Measurements from ENCODE around the gene LARP7. TPM values are rescaled to one million over a fixed set of nuclear protein-coding genes. Genes with fewer than 3 reads are reported as not detected.

LARP7 gene
- total and polyA plus RNA-seq, 2 of the 8 experiments (the other 6 are each of a cell fraction or from before 2014, with no cell fraction given), result 9.3 to 38.3 TPM

- peak; percentile 95 for TF ChIP-seq CHD7 (IDR thresholded peaks at IDR 0.05; ENCODE audit: insufficient replicate concordance, low read length)
- no peak for TF ChIP-seq TAF7 (optimal IDR thresholded peaks at IDR 0.05; ENCODE audit: borderline replicate concordance, low read depth, low read length)
Measured at GRCh38 chr4:112649055-112649408, 12.1 kb downstream of the LARP7 start (continued).

All from H1 (cell line).